IMR-90 (cell line): ENCODE measurements around the gene AKNA. TPM values are rescaled to one million over a fixed set of nuclear protein-coding genes. Genes with fewer than 3 reads are reported as not detected.

Source experiments
- ATAC-seq: fragments of 200-7000 bp; cut with Tn5 transposase; 2 replicates; pipeline ENCODE4 v1.9.1; 2020; ENCODE audit warnings: low read depth, mild to moderate bottlenecking, moderate library complexity
- BruUV-seq: library from RNA; stranded (reverse); fragments of 400-500 nt; replicated peaks from 2 replicates; lab custom pipeline; 2021; lab: Mats Ljungman, UMichigan
- CTCF ChIA-PET: fragments of 300-600 bp; formaldehyde crosslinking; extraction: SDS; loops from one replicate; lab custom pipeline; 2021; ENCODE audit warnings: antibody characterized with exemption; lab: Yijun Ruan, JAX
- POLR2A ChIA-PET: fragments of 300-600 bp; sonication (Branson Sonifier 250); formaldehyde crosslinking; loops from one replicate; lab custom pipeline; 2022; ENCODE audit warnings: antibody characterized with exemption; ENCODE audit not compliant: unreplicated experiment; lab: Charles Lee
- DNase-seq: peaks from one replicate; pipeline ENCODE4 v3.0.0; 2013
- H2AFZ ChIP-seq: replicated peaks from 2 replicates; pipeline ENCODE3; 2013; ENCODE audit warnings: low read length, mild to moderate bottlenecking; ENCODE audit not compliant: poor library complexity
- H2AK5ac ChIP-seq: 2 replicates; pipeline ENCODE4 v1.6.1; 2013; ENCODE audit warnings: low read depth, low read length, inconsistent platforms
- H2AK9ac ChIP-seq: replicated peaks from 2 replicates; pipeline ENCODE3; 2013; ENCODE audit warnings: mild to moderate bottlenecking, low read depth, low read length, moderate library complexity; ENCODE audit not compliant: poor library complexity
- H2BK120ac ChIP-seq: 2 replicates; pipeline ENCODE4 v1.6.1; 2013; ENCODE audit warnings: low read depth, low read length, inconsistent platforms
- H2BK15ac ChIP-seq: 3 replicates; pipeline ENCODE4 v1.6.1; 2013; ENCODE audit warnings: low read depth, low read length, inconsistent platforms
- H2BK20ac ChIP-seq: 2 replicates; pipeline ENCODE4 v1.6.1; 2013; ENCODE audit warnings: low read depth, mild to moderate bottlenecking, inconsistent platforms, low read length, moderate library complexity
- H2BK5ac ChIP-seq: 2 replicates; pipeline ENCODE4 v1.6.1; 2013; ENCODE audit warnings: mild to moderate bottlenecking, low read depth, low read length, inconsistent platforms; ENCODE audit not compliant: poor library complexity, severe bottlenecking
- H3K14ac ChIP-seq: replicated peaks from 2 replicates; pipeline ENCODE4 v1.6.1; 2013; ENCODE audit warnings: low read depth, low read length, inconsistent platforms
- H3K18ac ChIP-seq: 2 replicates; pipeline ENCODE4 v1.6.1; 2013; ENCODE audit warnings: low read depth, low read length, control low read depth
- H3K23ac ChIP-seq: 2 replicates; pipeline ENCODE4 v1.6.1; 2013; ENCODE audit warnings: low read depth, low read length, inconsistent platforms
- H3K27ac ChIP-seq: 2 replicates; pipeline ENCODE4 v1.5.1; 2013; ENCODE audit warnings: mild to moderate bottlenecking, control low read depth, low read length; ENCODE audit not compliant: insufficient read depth
- H3K27me3 ChIP-seq: 2 replicates; pipeline ENCODE4 v1.6.1; 2013; ENCODE audit warnings: low read length; ENCODE audit not compliant: control insufficient read depth, insufficient read depth
- H3K36me3 ChIP-seq: 2 replicates; pipeline ENCODE4 v1.6.1; 2013; ENCODE audit warnings: low read length, mixed read lengths; ENCODE audit not compliant: control insufficient read depth, insufficient read depth
- H3K4ac ChIP-seq: 2 replicates; pipeline ENCODE4 v1.6.1; 2013; ENCODE audit warnings: low read depth, low read length, inconsistent platforms
- H3K4me1 ChIP-seq: 2 replicates; pipeline ENCODE4 v1.6.1; 2013; ENCODE audit warnings: low read length, mixed read lengths; ENCODE audit not compliant: control insufficient read depth, insufficient read depth
- H3K4me2 ChIP-seq: 2 replicates; pipeline ENCODE4 v1.6.1; 2013; ENCODE audit warnings: low read depth, mild to moderate bottlenecking, control low read depth, low read length, moderate library complexity
- H3K4me3 ChIP-seq: 2 replicates; pipeline ENCODE4 v1.5.1; 2013; ENCODE audit warnings: low read depth, mild to moderate bottlenecking, control low read depth, low read length, moderate library complexity; ENCODE audit not compliant: insufficient read depth
- H3K56ac ChIP-seq: 2 replicates; pipeline ENCODE4 v1.6.1; 2013; ENCODE audit warnings: low read length, inconsistent platforms; ENCODE audit not compliant: insufficient read depth; ENCODE audit errors: extremely low read depth
- H3K79me1 ChIP-seq, 2 experiments: 2 replicates each; pipeline ENCODE4 v1.6.1; 2013; ENCODE audit warnings: low read length in 2 of 2, inconsistent platforms in 1 of 2, low read depth in 1 of 2
- H3K9ac ChIP-seq: 2 replicates; pipeline ENCODE4 v1.6.1; 2013; ENCODE audit warnings: low read depth, low read length, control low read depth
- H3K9me1 ChIP-seq: 2 replicates; pipeline ENCODE4 v1.6.1; 2013; ENCODE audit warnings: low read length, inconsistent platforms; ENCODE audit not compliant: insufficient read depth
- H3K9me3 ChIP-seq: 2 replicates; pipeline ENCODE4 v1.6.1; 2013; ENCODE audit warnings: low read length; ENCODE audit not compliant: control insufficient read depth, insufficient read depth
- H4K20me1 ChIP-seq: 2 replicates; pipeline ENCODE4 v1.6.1; 2013; ENCODE audit warnings: low read length, inconsistent platforms; ENCODE audit not compliant: insufficient read depth
- H4K5ac ChIP-seq: 2 replicates; pipeline ENCODE4 v1.6.1; 2013; ENCODE audit warnings: mild to moderate bottlenecking, low read depth, low read length, control low read depth
- H4K8ac ChIP-seq, 2 experiments: 2 replicates each; pipeline ENCODE4 v1.6.1; 2013; ENCODE audit warnings: low read depth in 2 of 2, low read length in 2 of 2, control low read depth in 1 of 2, inconsistent platforms in 1 of 2
- H4K91ac ChIP-seq: 2 replicates; pipeline ENCODE4 v1.6.1; 2013; ENCODE audit warnings: low read depth, low read length, inconsistent platforms; ENCODE audit not compliant: insufficient read depth
- CTCF ChIP-seq: conservative IDR thresholded peaks from 2 replicates; pipeline ENCODE4 v1.5.1; 2012; ENCODE audit warnings: mild to moderate bottlenecking, low read depth, low read length, improper control_type of control experiment
- FOS ChIP-seq: fragments of 150-350 bp; IDR thresholded peaks from 2 replicates; pipeline ENCODE4 v1.6.1; 2016; ENCODE audit warnings: low read depth, low read length
- MAZ ChIP-seq: IDR thresholded peaks from 2 replicates; pipeline ENCODE4 v1.6.1; 2012; ENCODE audit warnings: low read depth, mild to moderate bottlenecking, low read length, improper control_type of control experiment, moderate library complexity, borderline replicate concordance
- NFE2L2 ChIP-seq: fragments of 150-350 bp; IDR thresholded peaks from 2 replicates; pipeline ENCODE4 v1.6.1; 2016; ENCODE audit warnings: low read depth, mild to moderate bottlenecking, low read length
- WGBS, 2 experiments: methylation state at CpG; one replicate each; pipeline versions ENCODE4 v1.1.5 to v1.1.7; 2013; ENCODE audit warnings: missing lambda C conversion rate in 2 of 2; ENCODE audit not compliant: insufficient read length in 1 of 2; ENCODE audit errors: extremely low coverage in 2 of 2; 5-methylcytosine and 5-hydroxymethylcytosine counted together
- dilution Hi-C: fragments of 300-500 bp; cut with HindIII; formaldehyde crosslinking; loops from one replicate; pipeline ENCODE4 v1.14.3; 2018; ENCODE audit warnings: low sequenced_read_pairs; ENCODE audit not compliant: unreplicated experiment
- in situ Hi-C: fragments of 300-500 bp; cut with MboI; formaldehyde crosslinking; loops from 3 replicates; pipeline ENCODE4 v1.14.3; 2019; ENCODE audit warnings: low sequenced_read_pairs, inconsistent platforms, mixed read lengths
- intact Hi-C: fragments of 100-400 bp; cut with micrococcal nuclease; formaldehyde crosslinking; loops from 2 replicates; pipeline ENCODE4 v1.10.0; 2022
- polyA plus RNA-seq, 3 experiments: library from polyadenylated mRNA; depleted of rRNA; stranded (reverse); fragments of >200 nt; gene quantifications; 2 replicates each; pipeline ENCODE4 v1.2.3, GENCODE V29; 2012; ENCODE audit warnings: low replicate concordance in 1 of 3
- total RNA-seq: library from RNA; depleted of rRNA; stranded (reverse); fragments of >200 nt; gene quantifications from 2 replicates; pipeline ENCODE4 v1.2.3, GENCODE V29; 2012

The AKNA gene
- total and polyA plus RNA-seq, 2 of the 4 experiments (the other 2 are of a cell fraction), result 2.7 to 7.3 TPM

DNA sequence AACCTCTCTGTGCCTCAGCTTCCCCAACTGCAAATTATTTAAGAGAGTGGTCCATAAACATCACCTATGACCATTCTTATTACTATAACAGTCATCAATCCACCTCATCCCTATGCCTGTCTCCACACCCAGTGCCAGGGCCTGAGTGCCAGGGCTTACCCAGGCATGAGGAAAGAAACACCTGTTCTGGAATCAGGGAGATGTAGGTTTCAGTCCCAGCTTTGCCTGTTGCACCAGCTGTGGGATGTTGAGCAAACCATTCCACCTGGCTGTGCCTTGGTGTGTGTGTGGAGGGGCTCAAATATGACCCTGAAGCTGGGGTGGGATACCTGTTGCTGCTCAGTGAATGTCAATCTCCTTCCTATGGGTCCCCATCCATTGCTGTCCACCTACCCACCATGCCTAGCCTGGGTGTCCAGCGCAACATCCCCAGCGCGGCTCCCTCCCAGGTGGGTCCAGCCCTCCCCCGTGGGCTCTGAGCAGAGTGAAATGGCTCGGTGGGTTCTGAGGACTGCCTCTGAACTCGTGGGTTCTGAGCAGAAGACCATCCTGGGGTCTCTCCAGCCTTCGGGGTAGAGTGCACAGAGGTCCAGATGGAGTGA, 16.3 kb downstream of the AKNA start (continued):
- TF ChIP-seq MAZ (no peak), CTCF (no peak)

GRCh38 chr9:114370968-114371320, 16.8 kb downstream of the AKNA start:
- dilution Hi-C loops, result no loop called here
- H3K9ac ChIP-seq, result no peak overlapping the region
- H2AK9ac ChIP-seq, result no peak overlapping the region
- POLR2A ChIA-PET, result interaction anchor here (0.6 kb wide), 1 partner anchor 17 kb away, joined by 3 read pairs; no protein-coding TSS in a partner anchor
- H3K9me1 ChIP-seq, result peaks cover 8% of the 10 kb centered on the region
- no peak overlapping the region for H2BK15ac ChIP-seq
- H2AK5ac ChIP-seq, result no peak overlapping the region; the same call in 1 of the 2 replicates
- no peak overlapping the region for H4K5ac ChIP-seq
- no peak overlapping the region for H2BK20ac ChIP-seq
- no peak for TF ChIP-seq FOS
- no peak for TF ChIP-seq CTCF
- no peak for TF ChIP-seq NFE2L2
- H3K27me3 ChIP-seq, result no peaks in the 10 kb centered on the region
- H2BK120ac ChIP-seq, result no peak overlapping the region
- no peak overlapping the region for H3K23ac ChIP-seq
- intact Hi-C loops, result no loop called here
- H4K8ac ChIP-seq, result no peak overlapping the region
- ATAC-seq (no peak), DNase-seq (no peak)
- H3K36me3 ChIP-seq, result peaks cover 38% of the 10 kb centered on the region
- no peak overlapping the region for H3K27ac ChIP-seq
- no peak overlapping the region for H3K4me2 ChIP-seq
- CTCF ChIA-PET, result no interaction called here
- H4K91ac ChIP-seq, result no peak overlapping the region
- H3K14ac ChIP-seq, result no peak overlapping the region
- H3K56ac ChIP-seq, result no peak overlapping the region
- H3K4me3 ChIP-seq, result no peak overlapping the region
- no peaks in the 10 kb centered on the region for H3K9me3 ChIP-seq
- 0 out of 2 replicates have a peak, but pooled peaks cover 1% of the 10 kb centered on the region for H3K4me1 ChIP-seq
- no TSS peak for BruUV-seq
- no peak overlapping the region for H3K18ac ChIP-seq
- in situ Hi-C loops, result no loop called here
- 65% methylated on average over 3 of the region's 4 CpGs; no CpG with 5 or more reads in 1 of the 2 experiments for WGBS, 2 experiments
- H2AFZ ChIP-seq, result no peak overlapping the region
- no peaks in the 10 kb centered on the region; the same call in 1 of the 2 replicates for H4K20me1 ChIP-seq
- H3K79me1 ChIP-seq, result peaks cover 3 to 16% of the 10 kb centered on the region in 2 experiments; a peak in 3 of 4 replicates
- no peak overlapping the region for H3K4ac ChIP-seq
- no peak overlapping the region for H2BK5ac ChIP-seq
